Type B pancreatic cell (in vitro differentiated cells): ENCODE data around the gene CCND3. TPM values are rescaled to one million over a fixed set of nuclear protein-coding genes. Genes with fewer than 3 reads are reported as not detected.

Experiments used
- DNase-seq: peaks from one replicate; pipeline ENCODE4 v3.0.0; 2021; ENCODE audit warnings: mixed read lengths; ENCODE audit not compliant: unreplicated experiment; ENCODE audit errors: extremely low spot score
- H3K27ac Mint-ChIP-seq: 2 replicates; pipeline ENCODE4 v1.8.0; 2021; ENCODE audit warnings: mild to moderate bottlenecking, mixed read lengths
- H3K27me3 Mint-ChIP-seq: 2 replicates; pipeline ENCODE4 v1.8.0; 2021; ENCODE audit warnings: mixed read lengths
- H3K36me3 Mint-ChIP-seq: 2 replicates; pipeline ENCODE4 v1.8.0; 2021; ENCODE audit warnings: mixed read lengths
- H3K4me1 Mint-ChIP-seq: one replicate; pipeline ENCODE4 v1.8.0; 2021; ENCODE audit warnings: mixed read lengths; ENCODE audit not compliant: unreplicated experiment
- H3K4me3 Mint-ChIP-seq: 2 replicates; pipeline ENCODE4 v1.8.0; 2021; ENCODE audit warnings: mild to moderate bottlenecking, mixed read lengths
- H3K9me3 Mint-ChIP-seq: 2 replicates; pipeline ENCODE4 v1.8.0; 2021; ENCODE audit warnings: mixed read lengths
- total RNA-seq: library from RNA; stranded (reverse); gene quantifications from 2 replicates; pipeline ENCODE4 v1.2.1, GENCODE V29; 2021; ENCODE audit warnings: low replicate concordance
- TF ChIP-seq, protein P1 (sequence below): fragments of 200-600 bp; sonication (generic); conservative IDR thresholded peaks from 2 replicates; pipeline ENCODE4 v1.5.0; 2021; ENCODE audit warnings: antibody characterized with exemption, mild to moderate bottlenecking

Gene CCND3
- total RNA-seq, 1 donor from 2014 or later, result 60.4 TPM

DNA sequence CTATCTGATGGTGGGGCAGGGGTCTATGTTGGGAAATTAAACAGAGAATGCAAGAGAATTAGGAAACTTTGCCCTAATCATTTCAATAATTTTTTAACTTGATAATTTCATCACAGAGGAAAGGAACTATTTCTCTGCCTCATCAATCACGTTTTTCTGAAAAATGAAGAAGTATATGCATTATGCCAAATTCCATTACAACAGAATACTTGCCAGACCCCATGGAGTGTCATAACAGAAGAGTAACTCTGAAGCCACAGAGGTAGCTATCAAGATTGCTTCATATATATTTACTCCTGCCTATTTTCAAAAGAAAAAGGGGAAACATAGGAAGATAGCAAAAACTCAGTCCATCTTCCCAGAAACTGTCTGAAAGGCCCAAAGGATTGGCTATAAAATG lies 40.7 kb downstream of the CCND3 start:
- no peaks in the 10 kb centered on the region for H3K9me3 Mint-ChIP-seq
- no peak overlapping the region for H3K27ac Mint-ChIP-seq
- no peak for DNase-seq
- TF ChIP-seq, protein P1, sequence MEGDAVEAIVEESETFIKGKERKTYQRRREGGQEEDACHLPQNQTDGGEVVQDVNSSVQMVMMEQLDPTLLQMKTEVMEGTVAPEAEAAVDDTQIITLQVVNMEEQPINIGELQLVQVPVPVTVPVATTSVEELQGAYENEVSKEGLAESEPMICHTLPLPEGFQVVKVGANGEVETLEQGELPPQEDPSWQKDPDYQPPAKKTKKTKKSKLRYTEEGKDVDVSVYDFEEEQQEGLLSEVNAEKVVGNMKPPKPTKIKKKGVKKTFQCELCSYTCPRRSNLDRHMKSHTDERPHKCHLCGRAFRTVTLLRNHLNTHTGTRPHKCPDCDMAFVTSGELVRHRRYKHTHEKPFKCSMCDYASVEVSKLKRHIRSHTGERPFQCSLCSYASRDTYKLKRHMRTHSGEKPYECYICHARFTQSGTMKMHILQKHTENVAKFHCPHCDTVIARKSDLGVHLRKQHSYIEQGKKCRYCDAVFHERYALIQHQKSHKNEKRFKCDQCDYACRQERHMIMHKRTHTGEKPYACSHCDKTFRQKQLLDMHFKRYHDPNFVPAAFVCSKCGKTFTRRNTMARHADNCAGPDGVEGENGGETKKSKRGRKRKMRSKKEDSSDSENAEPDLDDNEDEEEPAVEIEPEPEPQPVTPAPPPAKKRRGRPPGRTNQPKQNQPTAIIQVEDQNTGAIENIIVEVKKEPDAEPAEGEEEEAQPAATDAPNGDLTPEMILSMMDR, result no peak
- H3K4me1 Mint-ChIP-seq, result peaks cover 6% of the 10 kb centered on the region
- H3K4me3 Mint-ChIP-seq, result no peak overlapping the region
- H3K27me3 Mint-ChIP-seq, result no peaks in the 10 kb centered on the region
- peaks cover 8% of the 10 kb centered on the region for H3K36me3 Mint-ChIP-seq

DNA sequence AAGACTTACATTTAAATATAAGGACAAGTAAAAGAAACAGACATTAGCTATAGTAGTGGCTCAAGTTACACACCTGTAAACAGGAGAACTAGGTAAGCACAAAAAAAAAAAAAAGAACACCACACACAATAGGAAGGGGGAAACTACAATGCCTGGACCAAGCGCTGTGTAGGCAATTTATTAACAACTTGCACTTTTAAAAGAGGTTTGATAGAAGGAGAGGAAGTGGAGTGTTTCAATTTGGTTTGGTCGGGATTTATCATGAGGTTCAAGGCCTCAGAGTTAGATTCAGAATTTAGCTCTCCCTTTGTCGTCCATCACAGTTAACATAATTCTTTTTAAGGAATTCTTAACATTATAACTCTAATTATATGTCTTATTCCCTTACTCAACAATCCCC lies 45.3 kb downstream of the CCND3 start:
- Mint-ChIP-seq H3K27ac (peak overlapping the region; percentile 90), H3K27me3 (no peaks in the 10 kb centered on the region), H3K4me3 (no peak overlapping the region), H3K9me3 (no peaks in the 10 kb centered on the region), H3K4me1 (peaks cover 7% of the 10 kb centered on the region), H3K36me3 (no peaks in the 10 kb centered on the region)
- no peak for DNase-seq
- TF ChIP-seq, protein P1, result no peak

DNA sequence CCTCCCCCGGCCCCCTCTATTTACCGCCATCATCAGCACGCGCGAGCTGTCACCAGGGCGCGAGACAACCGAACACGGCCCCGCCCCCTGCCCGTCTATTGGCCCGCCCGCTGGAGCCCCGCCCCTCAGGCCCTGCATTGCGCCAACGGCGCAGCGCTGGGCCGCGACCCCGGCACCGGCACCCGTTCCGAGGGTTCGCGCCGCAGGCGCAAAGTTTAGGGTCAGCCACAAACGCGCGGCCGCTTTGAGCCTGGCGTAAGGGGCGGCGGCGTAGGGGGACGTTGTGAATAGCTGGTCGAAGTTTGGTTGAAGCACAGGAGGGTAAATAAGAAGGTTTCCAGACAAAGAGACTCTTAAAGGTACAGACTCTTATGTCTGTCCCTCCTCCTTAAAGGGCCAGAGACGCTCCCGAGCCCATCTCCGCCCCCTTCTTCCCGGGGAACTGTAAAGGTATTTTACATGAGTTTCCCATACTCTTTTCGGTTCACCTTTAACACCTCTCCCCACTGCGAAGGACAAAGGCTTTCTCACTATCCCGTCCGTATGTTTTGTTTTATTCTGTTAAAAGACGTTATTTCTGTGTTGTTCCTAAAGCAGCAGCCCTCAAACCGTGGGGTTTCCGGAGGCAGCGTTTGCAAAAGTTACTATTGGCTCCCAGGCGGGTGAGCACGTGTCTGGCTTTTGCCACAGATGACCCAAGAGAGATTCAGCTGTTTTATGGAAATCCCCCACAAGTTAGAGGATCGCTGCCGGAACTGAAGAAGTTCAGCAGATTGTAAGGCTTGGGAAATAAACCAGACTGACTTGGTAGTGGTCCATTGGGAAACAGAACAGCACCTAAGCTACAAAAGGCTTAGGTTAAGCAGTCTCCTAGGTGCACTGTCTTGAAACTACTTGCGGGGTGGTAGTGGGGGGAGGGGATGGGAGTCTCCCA lies 46.0 kb downstream of the CCND3 start, which contains the start of gene USP49:
TSS of gene USP49 (minus strand) at position 76 of the 934 bp plus-strand sequence. CDS start 88,392 bp downstream, outside the sequence.
- H3K36me3 Mint-ChIP-seq, result no peaks in the 10 kb centered on the region
- H3K4me3 Mint-ChIP-seq, result no peak within 1 kb of the TSS
- TF ChIP-seq, protein P1, result no peak
- H3K9me3 Mint-ChIP-seq, result no peaks in the 10 kb centered on the region
- peaks cover 7% of the 10 kb centered on the region for H3K4me1 Mint-ChIP-seq
- H3K27me3 Mint-ChIP-seq, result no peaks in the 10 kb centered on the region
- H3K27ac Mint-ChIP-seq, result peak within 1 kb of the TSS; percentile 90
- DNase-seq, result peak; percentile 92

DNA sequence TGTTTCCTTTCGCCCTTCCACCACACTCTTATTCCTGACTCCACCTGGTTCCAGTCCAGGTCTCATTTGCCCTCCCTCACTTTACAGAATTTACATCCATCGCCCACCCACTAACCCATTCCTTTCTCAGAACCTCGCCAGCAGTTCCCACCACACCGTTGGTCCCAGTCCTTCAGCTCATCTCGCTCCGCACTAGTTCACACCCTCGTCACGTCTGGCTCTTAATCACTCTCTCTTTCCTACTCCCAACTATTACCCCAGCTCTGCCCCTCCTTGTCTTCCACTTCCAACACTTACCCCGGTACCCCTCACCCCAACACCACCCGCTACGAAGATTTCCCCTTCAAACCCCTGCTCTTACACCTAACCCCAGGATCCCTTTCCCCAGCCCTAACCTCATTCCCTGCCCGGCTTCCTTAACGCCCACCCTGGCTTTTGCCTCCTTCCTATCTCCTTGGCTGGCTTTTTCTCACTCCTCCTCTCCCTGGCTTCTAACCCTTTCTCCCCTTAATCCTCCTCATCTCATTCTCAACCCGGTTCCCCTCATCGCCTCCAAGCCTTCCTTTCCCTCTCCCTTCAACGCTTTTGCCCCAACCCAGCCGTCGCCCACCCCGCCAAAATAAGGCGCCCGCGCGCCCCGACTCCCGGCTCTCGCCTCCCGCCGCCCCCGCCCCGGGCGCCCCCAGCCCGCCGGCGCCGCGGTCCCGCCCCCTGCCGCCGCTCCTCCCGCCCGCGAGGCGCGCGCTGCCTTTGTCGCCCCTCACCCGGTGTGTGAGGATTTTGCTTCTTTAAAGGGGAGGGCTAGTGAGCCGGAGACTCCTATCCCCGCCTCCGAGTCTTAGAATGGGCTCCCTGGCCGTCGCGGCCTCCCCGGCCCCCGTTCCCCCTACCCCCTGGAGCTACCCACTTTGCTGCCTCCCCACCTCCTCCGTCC lies 47.0 kb downstream of the CCND3 start:
- peak; percentile 81 for DNase-seq
- Mint-ChIP-seq H3K4me3 (no peak overlapping the region), H3K9me3 (no peaks in the 10 kb centered on the region), H3K4me1 (peaks cover 7% of the 10 kb centered on the region), H3K36me3 (no peaks in the 10 kb centered on the region), H3K27ac (no peak overlapping the region), H3K27me3 (no peaks in the 10 kb centered on the region)
- TF ChIP-seq, protein P1, result no peak

DNA sequence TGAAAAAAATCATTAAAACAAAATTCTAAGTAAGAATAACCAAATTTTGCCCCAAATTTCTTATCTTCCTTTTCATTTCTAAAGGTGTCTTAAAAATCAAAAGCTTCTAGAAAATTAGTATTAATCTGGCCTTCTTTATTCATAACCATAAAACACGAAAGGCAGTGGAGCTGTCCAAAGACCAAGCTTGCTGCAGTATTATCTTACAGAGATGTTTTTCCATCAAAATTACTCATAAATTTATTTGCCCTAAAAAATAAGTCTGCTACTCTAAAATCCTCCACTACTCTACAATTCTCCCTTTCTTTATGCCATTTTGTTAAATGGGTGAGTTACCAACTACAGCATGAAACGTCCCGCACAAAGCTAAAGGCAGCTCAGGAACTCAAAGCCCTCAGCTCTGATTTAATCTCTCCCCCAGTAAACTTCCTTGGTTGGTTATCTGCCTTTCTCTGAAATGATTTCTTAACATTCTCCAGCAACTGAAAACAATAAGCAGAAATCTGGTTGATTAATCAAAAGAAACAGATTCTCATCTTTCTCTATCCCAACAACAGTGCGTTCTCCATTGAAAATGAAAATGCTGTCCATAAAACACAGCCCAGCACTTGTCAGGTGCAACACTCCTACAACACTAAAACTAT lies 48.6 kb downstream of the CCND3 start:
- Mint-ChIP-seq H3K4me3 (no peak overlapping the region), H3K36me3 (no peaks in the 10 kb centered on the region), H3K9me3 (no peaks in the 10 kb centered on the region), H3K4me1 (peaks cover 7% of the 10 kb centered on the region), H3K27ac (no peak overlapping the region), H3K27me3 (no peaks in the 10 kb centered on the region)
- no peak for DNase-seq
- TF ChIP-seq, protein P1, result no peak
